Adrenal gland (tissue), 5 donors: ENCODE data around the gene SIRPA.

Experiments used
- CTCF ChIP-seq, 6 experiments: fragments of 450-650 bp in 4 of 6; fragments of 200-600 bp in 2 of 6; sonication (generic) in 1 of 6; IDR thresholded peaks; 1 replicate in 5 of 6; 2 replicates in 1 of 6; pipeline versions ENCODE4 v1.5.1 to v1.8.0; 2016 to 2021; ENCODE audit warnings: antibody characterized with exemption in 6 of 6, mild to moderate bottlenecking in 2 of 6, moderate library complexity in 1 of 6
- POLR2A ChIP-seq, 2 donors: fragments of 450-650 bp; IDR thresholded peaks; one replicate each; pipeline ENCODE4 v1.6.1; 2017; ENCODE audit warnings: antibody characterized with exemption in 2 of 2, mild to moderate bottlenecking in 2 of 2, moderate library complexity in 1 of 2
- donor health status: DM: no; HTN: no; CAD: no.

GRCh38 chr20:1904135-1904534, 8.9 kb downstream of the SIRPA start:
- TF ChIP-seq POLR2A (IDR thresholded peaks at IDR 0.05) (no peak), CTCF (IDR thresholded peaks at IDR 0.05) (no peak)
